ENCODE measurements around the gene ALK.

ALK gene

GRCh38 chr2:29360016-29360784 lies 561.2 kb downstream of the ALK start:
- no peak for DNase-seq (ENCODE audit: low read depth)

- DNase-seq (ENCODE audit: low read depth): no peak
Measured at GRCh38 chr2:29353403-29353991, 567.9 kb downstream of the ALK start.

- DNase-seq (ENCODE audit: low read depth): no peak
Measured at GRCh38 chr2:29351916-29352591, 569.3 kb downstream of the ALK start.

GRCh38 chr2:29351248-29351647 lies 570.1 kb downstream of the ALK start:
- DNase-seq (ENCODE audit: low read depth): no peak

- DNase-seq (ENCODE audit: low read depth): no peak
Measured at GRCh38 chr2:29349316-29350030, 571.9 kb downstream of the ALK start.

- no peak for DNase-seq (ENCODE audit: low read depth)
Measured at GRCh38 chr2:29347774-29348461, 573.5 kb downstream of the ALK start.

GRCh38 chr2:29345236-29345635 lies 576.1 kb downstream of the ALK start:
- DNase-seq (ENCODE audit: low read depth): no peak

GRCh38 chr2:29343830-29344229 lies 577.6 kb downstream of the ALK start:
- DNase-seq (ENCODE audit: low read depth): no peak

GRCh38 chr2:29336341-29337241 lies 584.8 kb downstream of the ALK start:
- DNase-seq (ENCODE audit: low read depth): no peak

GRCh38 chr2:29335396-29335795 lies 586.0 kb downstream of the ALK start:
- DNase-seq (ENCODE audit: low read depth): no peak

- DNase-seq (ENCODE audit: low read depth): no peak
Measured at GRCh38 chr2:29334706-29335105, 586.7 kb downstream of the ALK start.

GRCh38 chr2:29332540-29332939 lies 588.8 kb downstream of the ALK start:
- no peak for DNase-seq (ENCODE audit: low read depth)

- no peak for DNase-seq (ENCODE audit: low read depth)
Measured at GRCh38 chr2:29329899-29330298, 591.5 kb downstream of the ALK start.

- no peak for DNase-seq (ENCODE audit: low read depth)
Measured at GRCh38 chr2:29326926-29327325, 594.5 kb downstream of the ALK start.

GRCh38 chr2:29325544-29325943 lies 595.8 kb downstream of the ALK start:
- DNase-seq (ENCODE audit: low read depth): no peak

- DNase-seq (ENCODE audit: low read depth): no peak
Measured at GRCh38 chr2:29323961-29324360, 597.4 kb downstream of the ALK start.

- DNase-seq (ENCODE audit: low read depth): no peak
Measured at GRCh38 chr2:29323301-29323700, 598.1 kb downstream of the ALK start.

GRCh38 chr2:29322011-29322410 lies 599.4 kb downstream of the ALK start:
- no peak for DNase-seq (ENCODE audit: low read depth)

- DNase-seq (ENCODE audit: low read depth): no peak
Measured at GRCh38 chr2:29317801-29318485, 603.4 kb downstream of the ALK start.

GRCh38 chr2:29317077-29317517 lies 604.3 kb downstream of the ALK start:
- DNase-seq (ENCODE audit: low read depth): no peak
